Neuronal stem cell (in vitro differentiated cells): ENCODE results near the gene PDE9A.

Experiments
- DNase-seq: peaks from one replicate; pipeline ENCODE4 v3.0.0-alpha.2; 2013; ENCODE audit warnings: low spot score
- H2AFZ ChIP-seq: one replicate; pipeline ENCODE4 v1.6.1; 2013; ENCODE audit warnings: mild to moderate bottlenecking, low read length, inconsistent platforms
- H2AK5ac ChIP-seq: 2 replicates; pipeline ENCODE4 v1.6.1; 2013; ENCODE audit warnings: low read depth, mild to moderate bottlenecking, inconsistent platforms, low read length, moderate library complexity, mixed read lengths
- H2BK120ac ChIP-seq: 2 replicates; pipeline ENCODE4 v1.6.1; 2013; ENCODE audit warnings: low read depth, mild to moderate bottlenecking, inconsistent platforms, low read length, moderate library complexity, mixed read lengths
- H2BK12ac ChIP-seq: one replicate; pipeline ENCODE4 v1.6.1; 2013; ENCODE audit warnings: low read length, inconsistent platforms
- H2BK15ac ChIP-seq: 2 replicates; pipeline ENCODE4 v1.6.1; 2013; ENCODE audit warnings: mild to moderate bottlenecking, low read length, inconsistent platforms, mixed read lengths
- H2BK5ac ChIP-seq: one replicate; pipeline ENCODE4 v1.6.1; 2013; ENCODE audit warnings: inconsistent platforms, mild to moderate bottlenecking, low read length, moderate library complexity
- H3K14ac ChIP-seq: one replicate; pipeline ENCODE4 v1.6.1; 2013; ENCODE audit warnings: low read length, inconsistent platforms
- H3K18ac ChIP-seq: 2 replicates; pipeline ENCODE4 v1.6.1; 2013; ENCODE audit warnings: low read length, inconsistent platforms
- H3K23ac ChIP-seq: 2 replicates; pipeline ENCODE4 v1.6.1; 2013; ENCODE audit warnings: low read depth, mild to moderate bottlenecking, mixed read lengths, low read length, inconsistent platforms; ENCODE audit not compliant: poor library complexity
- H3K27ac ChIP-seq: replicated peaks from 3 replicates; pipeline ENCODE4 v1.5.1; 2013; ENCODE audit warnings: low read length, inconsistent platforms
- H3K27me3 ChIP-seq, 3 experiments: 2 replicates each; pipeline ENCODE4 v1.6.1; 2013; ENCODE audit warnings: low read length in 3 of 3, mild to moderate bottlenecking in 2 of 3, inconsistent platforms in 1 of 3, low read depth in 1 of 3, mixed read lengths in 1 of 3, moderate library complexity in 1 of 3; ENCODE audit not compliant: control insufficient read depth in 3 of 3, insufficient read depth in 3 of 3
- H3K36me3 ChIP-seq, 2 donors: replicated peaks in 1 of 2; 2 replicates each; pipeline ENCODE4 v1.6.1; 2013; ENCODE audit warnings: low read length in 2 of 2; ENCODE audit not compliant: control insufficient read depth in 2 of 2, insufficient read depth in 2 of 2
- H3K4ac ChIP-seq: 2 replicates; pipeline ENCODE4 v1.6.1; 2013; ENCODE audit warnings: inconsistent platforms, mild to moderate bottlenecking, low read length, moderate library complexity
- H3K4me1 ChIP-seq, 2 donors: 1 replicate in 1 of 2; 2 replicates in 1 of 2; pipeline ENCODE4 v1.6.1; 2013; ENCODE audit warnings: low read length in 2 of 2, low read depth in 1 of 2; ENCODE audit not compliant: control insufficient read depth in 2 of 2, insufficient read depth in 1 of 2
- H3K4me2 ChIP-seq: one replicate; pipeline ENCODE4 v1.6.1; 2013; ENCODE audit warnings: mild to moderate bottlenecking, low read length, inconsistent platforms; ENCODE audit not compliant: insufficient read depth, poor library complexity, severe bottlenecking
- H3K4me3 ChIP-seq, 2 donors: 2 replicates each; pipeline ENCODE4 v1.5.1; 2013; ENCODE audit warnings: low read length in 2 of 2, mild to moderate bottlenecking in 2 of 2, inconsistent platforms in 1 of 2, moderate library complexity in 1 of 2
- H3K79me1 ChIP-seq: one replicate; pipeline ENCODE4 v1.6.1; 2013; ENCODE audit warnings: low read depth, mild to moderate bottlenecking, inconsistent platforms, low read length, moderate library complexity
- H3K9ac ChIP-seq: one replicate; pipeline ENCODE4 v1.6.1; 2013; ENCODE audit warnings: mild to moderate bottlenecking, low read depth, low read length, inconsistent platforms; ENCODE audit not compliant: poor library complexity
- H3K9me3 ChIP-seq, 2 donors: replicated peaks in 1 of 2; 2 replicates each; pipeline versions ENCODE3 to v1.6.1; 2013; ENCODE audit warnings: low read length in 2 of 2, mild to moderate bottlenecking in 2 of 2, inconsistent platforms in 1 of 2, low read depth in 1 of 2, mixed read lengths in 1 of 2, moderate library complexity in 1 of 2; ENCODE audit not compliant: control insufficient read depth in 2 of 2, insufficient read depth in 1 of 2
- H4K8ac ChIP-seq: one replicate; pipeline ENCODE4 v1.6.1; 2013; ENCODE audit warnings: low read depth, mild to moderate bottlenecking, inconsistent platforms, low read length, moderate library complexity
- H4K91ac ChIP-seq: one replicate; pipeline ENCODE4 v1.6.1; 2013; ENCODE audit warnings: low read length, low read depth, mild to moderate bottlenecking, inconsistent platforms; ENCODE audit not compliant: poor library complexity
- WGBS, 2 donors: extraction: QIAGEN DNeasy Blood & Tissue Kit; methylation state at CpG; one replicate each; pipeline ENCODE4 v1.1.7; 2013; ENCODE audit warnings: missing lambda C conversion rate in 2 of 2, mixed read lengths in 1 of 2; ENCODE audit not compliant: insufficient read length in 2 of 2, insufficient replicate concordance in 1 of 2; ENCODE audit errors: extremely low coverage in 2 of 2; 5-methylcytosine and 5-hydroxymethylcytosine counted together

The PDE9A gene

DNA sequence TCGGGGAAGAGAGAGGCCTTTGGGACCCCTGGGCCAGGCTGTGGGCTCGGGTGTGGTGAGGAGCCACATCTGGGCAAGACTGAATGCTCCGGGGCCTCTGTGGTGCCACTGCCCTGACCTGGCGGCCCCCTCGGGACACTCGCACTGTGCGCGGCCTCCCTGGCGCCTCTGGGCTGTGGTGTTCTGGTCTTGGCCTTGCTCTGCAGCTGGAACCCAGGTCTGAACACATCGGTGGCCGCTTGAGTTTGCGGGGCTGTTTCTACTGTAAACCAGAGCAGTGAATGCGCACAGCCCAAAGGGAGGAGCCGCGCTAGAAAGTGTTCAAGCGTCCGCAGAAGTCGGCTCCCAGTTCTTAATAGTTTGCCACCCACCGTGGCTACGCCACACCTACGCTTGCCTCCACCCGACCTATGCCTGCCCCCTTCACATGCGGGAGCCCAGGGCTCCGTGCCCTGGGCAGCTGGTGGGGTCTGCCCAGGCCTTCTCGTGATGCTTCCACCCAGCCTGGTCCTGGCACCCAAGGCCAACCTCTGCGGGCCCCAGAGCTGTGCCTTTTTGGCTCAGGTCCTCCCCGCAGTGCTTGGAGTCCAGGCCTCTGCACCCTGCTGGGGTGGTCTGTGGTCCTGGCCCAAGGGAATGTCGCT lies 4.4 kb downstream of the PDE9A start:
- H3K9ac ChIP-seq: no peak overlapping the region
- H2BK120ac ChIP-seq: no peak overlapping the region
- no peak overlapping the region for H3K4ac ChIP-seq
- H3K4me2 ChIP-seq: no peak overlapping the region
- H2BK5ac ChIP-seq: no peak overlapping the region
- H3K27ac ChIP-seq: no peak overlapping the region
- H3K9me3 ChIP-seq: peaks cover 0 to 6% of the 10 kb centered on the region in 2 donors
- H3K4me1 ChIP-seq: peaks cover 10 to 25% of the 10 kb centered on the region in 2 donors
- H3K36me3 ChIP-seq: peaks cover 15 to 20% of the 10 kb centered on the region in 2 donors
- no peak overlapping the region for H2AFZ ChIP-seq
- peaks cover 22% of the 10 kb centered on the region for H3K79me1 ChIP-seq
- peak overlapping the region; percentile 19 for H2AK5ac ChIP-seq
- no peak overlapping the region for H4K8ac ChIP-seq
- H3K4me3 ChIP-seq: no peak overlapping the region
- no peak overlapping the region for H3K18ac ChIP-seq
- no peak overlapping the region for H2BK15ac ChIP-seq
- H3K14ac ChIP-seq: no peak overlapping the region
- no peak overlapping the region for H2BK12ac ChIP-seq
- H4K91ac ChIP-seq: no peak overlapping the region
- peaks cover 0 to 4% (median 0%) of the 10 kb centered on the region in 3 experiments for H3K27me3 ChIP-seq
- no peak overlapping the region for H3K23ac ChIP-seq
- WGBS, 2 donors: no CpG with 5 or more reads among the region's 28 CpGs
- DNase-seq: no peak

DNA sequence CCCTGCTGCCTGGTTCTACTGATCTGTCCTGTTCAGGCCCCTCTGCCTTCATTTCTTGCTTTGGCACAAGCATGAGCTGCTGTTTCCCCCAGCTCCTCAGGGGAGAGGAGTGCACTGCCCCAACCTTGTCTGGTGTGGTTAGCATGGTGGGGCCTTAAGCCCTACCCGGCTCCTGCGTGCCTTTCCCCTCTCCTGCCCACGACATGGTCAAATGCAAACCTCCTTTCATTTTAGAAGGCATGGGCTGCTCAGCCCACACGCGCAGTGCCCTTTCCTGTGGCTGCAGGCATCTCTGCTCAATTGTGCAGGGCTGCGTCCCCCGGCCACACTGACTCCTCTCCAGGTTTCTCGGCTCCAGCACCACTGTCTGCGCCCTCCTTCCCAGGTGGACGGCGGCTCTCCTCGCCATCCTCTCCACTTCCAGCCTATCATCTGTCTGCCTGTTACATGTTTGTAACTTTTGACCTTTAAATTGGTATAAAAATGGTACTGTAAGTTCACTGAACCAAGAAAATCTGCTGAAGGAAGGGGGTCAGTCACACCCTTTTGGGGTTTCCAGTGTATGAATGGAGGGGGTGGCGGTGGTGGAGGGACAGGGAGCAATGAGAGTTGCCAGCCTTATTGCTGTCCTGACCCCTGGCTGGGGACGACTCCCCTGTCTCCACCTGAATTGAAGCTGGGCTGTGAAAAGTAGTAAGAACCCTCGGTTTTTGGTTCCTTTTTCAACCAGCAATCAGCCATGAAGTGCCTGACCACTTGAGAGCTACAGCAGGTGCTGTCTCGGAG lies 5.1 kb downstream of the PDE9A start:
- Histone ChIP-seq H3K4me1 (peaks cover 8 to 27% of the 10 kb centered on the region in 2 donors), H4K8ac (no peak overlapping the region), H2AFZ (no peak overlapping the region), H3K9ac (no peak overlapping the region), H3K4me3 (no peak overlapping the region), H3K27ac (no peak overlapping the region), H3K23ac (no peak overlapping the region), H3K36me3 (peaks cover 21 to 27% of the 10 kb centered on the region in 2 donors), H2AK5ac (peak overlapping the region; percentile 19), H2BK120ac (no peak overlapping the region), H2BK12ac (no peak overlapping the region), H2BK5ac (no peak overlapping the region), H3K4me2 (no peak overlapping the region), H3K79me1 (peaks cover 28% of the 10 kb centered on the region), H3K9me3 (peaks cover 0 to 9% of the 10 kb centered on the region in 2 donors), H3K4ac (no peak overlapping the region), H3K27me3 (peaks cover 0 to 8% (median 0%) of the 10 kb centered on the region in 3 experiments), H2BK15ac (no peak overlapping the region), H3K18ac (no peak overlapping the region), H4K91ac (no peak overlapping the region), H3K14ac (no peak overlapping the region)
- no peak for DNase-seq
- whole genome bisulfite sequencing, 2 donors: no CpG with 5 or more reads among the region's 16 CpGs

- Histone ChIP-seq H3K27ac (no peak overlapping the region), H2BK12ac (no peak overlapping the region), H2BK15ac (no peak overlapping the region), H2AK5ac (no peak overlapping the region), H3K4me1 (peaks cover 7 to 26% of the 10 kb centered on the region in 2 donors), H3K9ac (no peak overlapping the region), H3K23ac (peak overlapping the region; percentile 17), H2BK5ac (peak overlapping the region; percentile 42), H4K8ac (no peak overlapping the region), H2AFZ (no peak overlapping the region), H3K27me3 (peaks cover 0 to 8% (median 0%) of the 10 kb centered on the region in 3 experiments), H4K91ac (no peak overlapping the region), H3K36me3 (peaks cover 23 to 28% of the 10 kb centered on the region in 2 donors), H3K4ac (no peak overlapping the region), H3K4me3 (no peak overlapping the region), H2BK120ac (no peak overlapping the region), H3K18ac (no peak overlapping the region), H3K14ac (no peak overlapping the region), H3K9me3 (peaks cover 0 to 9% of the 10 kb centered on the region in 2 donors), H3K79me1 (peaks cover 31% of the 10 kb centered on the region), H3K4me2 (no peak overlapping the region)
- no CpG with 5 or more reads among the region's 21 CpGs for WGBS, 2 donors
- no peak for DNase-seq
These were observed 6.1 kb downstream of the PDE9A start for GRCh38 chr21:42659416-42660117.

GRCh38 chr21:42660118-42660470 lies 6.7 kb downstream of the PDE9A start:
- H3K4me1 ChIP-seq: peaks cover 2 to 21% of the 10 kb centered on the region in 2 donors
- peaks cover 0 to 8% (median 0%) of the 10 kb centered on the region in 3 experiments for H3K27me3 ChIP-seq
- no peak overlapping the region for H2BK15ac ChIP-seq
- H2AFZ ChIP-seq: no peak overlapping the region
- DNase-seq: no peak
- no peak overlapping the region for H3K27ac ChIP-seq
- no peak overlapping the region for H3K4me2 ChIP-seq
- H2BK12ac ChIP-seq: no peak overlapping the region
- WGBS, 2 donors: no CpG with 5 or more reads among the region's 8 CpGs
- no peak overlapping the region for H2BK120ac ChIP-seq
- H2AK5ac ChIP-seq: no peak overlapping the region
- peaks cover 0 to 9% of the 10 kb centered on the region in 2 donors for H3K9me3 ChIP-seq
- no peak overlapping the region for H3K4ac ChIP-seq
- no peak overlapping the region for H3K4me3 ChIP-seq
- no peak overlapping the region for H3K18ac ChIP-seq
- H2BK5ac ChIP-seq: no peak overlapping the region
- peaks cover 34% of the 10 kb centered on the region for H3K79me1 ChIP-seq
- H3K36me3 ChIP-seq: peaks cover 21 to 28% of the 10 kb centered on the region in 2 donors
- H3K23ac ChIP-seq: peak overlapping the region; percentile 17
- no peak overlapping the region for H4K8ac ChIP-seq
- no peak overlapping the region for H3K9ac ChIP-seq
- H3K14ac ChIP-seq: no peak overlapping the region
- no peak overlapping the region for H4K91ac ChIP-seq
